ENCODE measurements around the gene ZNF394.

DNA sequence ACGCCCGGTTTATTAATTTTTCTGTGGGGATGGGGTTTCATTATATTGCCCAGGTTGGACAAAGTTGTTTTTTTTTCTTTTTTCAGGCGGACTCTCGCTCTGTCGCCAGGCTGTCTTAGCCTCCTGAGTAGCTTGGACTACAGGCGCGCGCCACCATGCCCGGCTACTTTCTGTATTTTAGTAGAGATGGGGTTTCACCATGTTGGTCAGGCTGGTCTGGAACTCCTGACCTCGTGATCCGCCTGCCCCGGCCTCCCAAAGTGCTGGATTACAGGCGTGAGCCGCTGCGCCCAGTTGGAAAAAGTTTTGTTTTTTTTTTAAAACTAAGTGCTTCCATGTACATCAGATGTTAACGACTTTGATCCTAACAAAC, 542 bp upstream of the ZNF394 start:
- TF ChIP-seq, protein P1, sequence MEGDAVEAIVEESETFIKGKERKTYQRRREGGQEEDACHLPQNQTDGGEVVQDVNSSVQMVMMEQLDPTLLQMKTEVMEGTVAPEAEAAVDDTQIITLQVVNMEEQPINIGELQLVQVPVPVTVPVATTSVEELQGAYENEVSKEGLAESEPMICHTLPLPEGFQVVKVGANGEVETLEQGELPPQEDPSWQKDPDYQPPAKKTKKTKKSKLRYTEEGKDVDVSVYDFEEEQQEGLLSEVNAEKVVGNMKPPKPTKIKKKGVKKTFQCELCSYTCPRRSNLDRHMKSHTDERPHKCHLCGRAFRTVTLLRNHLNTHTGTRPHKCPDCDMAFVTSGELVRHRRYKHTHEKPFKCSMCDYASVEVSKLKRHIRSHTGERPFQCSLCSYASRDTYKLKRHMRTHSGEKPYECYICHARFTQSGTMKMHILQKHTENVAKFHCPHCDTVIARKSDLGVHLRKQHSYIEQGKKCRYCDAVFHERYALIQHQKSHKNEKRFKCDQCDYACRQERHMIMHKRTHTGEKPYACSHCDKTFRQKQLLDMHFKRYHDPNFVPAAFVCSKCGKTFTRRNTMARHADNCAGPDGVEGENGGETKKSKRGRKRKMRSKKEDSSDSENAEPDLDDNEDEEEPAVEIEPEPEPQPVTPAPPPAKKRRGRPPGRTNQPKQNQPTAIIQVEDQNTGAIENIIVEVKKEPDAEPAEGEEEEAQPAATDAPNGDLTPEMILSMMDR (IDR thresholded peaks at IDR 0.05; ENCODE audit: insufficient read depth, low read length, poor library complexity, severe bottlenecking), result no peak
- TF ChIP-seq EZH2phosphoT487 (conservative IDR thresholded peaks at IDR 0.05; ENCODE audit: low read length), result no peak

All from SU-DHL-6 (cell line).